GM13977 (cell line): Measurements from ENCODE around the gene AIF1L.

Source experiments
- DNase-seq: peaks from one replicate; pipeline ENCODE4 v3.0.0; 2012; ENCODE audit warnings: low spot score
- in situ Hi-C: fragments of 300-500 bp; cut with MboI; formaldehyde crosslinking; loops from one replicate; pipeline ENCODE4 v1.12.0; 2022; ENCODE audit warnings: low sequenced_read_pairs, low pct_unique_long_range_greater_than_20kb, mixed read lengths, inconsistent platforms; ENCODE audit not compliant: unreplicated experiment
- TF ChIP-seq, protein P1 (sequence below): IDR thresholded peaks from 2 replicates; pipeline ENCODE4 v1.5.1; 2012; ENCODE audit warnings: mild to moderate bottlenecking, control low read depth; ENCODE audit not compliant: insufficient read depth; ENCODE audit errors: extremely low read depth, missing control alignments

The AIF1L gene

DNA sequence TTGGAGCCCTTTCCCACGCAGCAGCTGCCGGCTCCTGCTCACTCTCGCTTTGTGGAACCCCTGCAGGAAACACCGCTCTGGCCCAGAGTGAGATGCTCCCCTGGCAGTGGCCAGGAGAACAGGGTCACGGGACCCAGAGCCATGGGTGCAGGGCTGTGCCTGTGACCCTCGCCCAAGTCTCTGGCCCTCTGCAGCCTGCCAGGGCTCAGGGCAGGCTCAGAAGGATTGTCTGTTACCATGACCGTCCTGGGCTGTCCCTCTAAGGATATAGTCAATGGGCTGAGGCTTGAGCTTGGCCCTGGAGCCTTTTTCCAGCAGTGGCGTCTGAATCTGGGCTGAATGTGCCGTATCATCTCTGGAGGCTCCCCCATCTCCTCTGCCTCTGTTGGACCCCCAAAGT lies 28.7 kb upstream of the AIF1L start:
- DNase-seq: no peak
- in situ Hi-C loops: no loop called here
- TF ChIP-seq, protein P1, sequence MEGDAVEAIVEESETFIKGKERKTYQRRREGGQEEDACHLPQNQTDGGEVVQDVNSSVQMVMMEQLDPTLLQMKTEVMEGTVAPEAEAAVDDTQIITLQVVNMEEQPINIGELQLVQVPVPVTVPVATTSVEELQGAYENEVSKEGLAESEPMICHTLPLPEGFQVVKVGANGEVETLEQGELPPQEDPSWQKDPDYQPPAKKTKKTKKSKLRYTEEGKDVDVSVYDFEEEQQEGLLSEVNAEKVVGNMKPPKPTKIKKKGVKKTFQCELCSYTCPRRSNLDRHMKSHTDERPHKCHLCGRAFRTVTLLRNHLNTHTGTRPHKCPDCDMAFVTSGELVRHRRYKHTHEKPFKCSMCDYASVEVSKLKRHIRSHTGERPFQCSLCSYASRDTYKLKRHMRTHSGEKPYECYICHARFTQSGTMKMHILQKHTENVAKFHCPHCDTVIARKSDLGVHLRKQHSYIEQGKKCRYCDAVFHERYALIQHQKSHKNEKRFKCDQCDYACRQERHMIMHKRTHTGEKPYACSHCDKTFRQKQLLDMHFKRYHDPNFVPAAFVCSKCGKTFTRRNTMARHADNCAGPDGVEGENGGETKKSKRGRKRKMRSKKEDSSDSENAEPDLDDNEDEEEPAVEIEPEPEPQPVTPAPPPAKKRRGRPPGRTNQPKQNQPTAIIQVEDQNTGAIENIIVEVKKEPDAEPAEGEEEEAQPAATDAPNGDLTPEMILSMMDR: no peak

DNA sequence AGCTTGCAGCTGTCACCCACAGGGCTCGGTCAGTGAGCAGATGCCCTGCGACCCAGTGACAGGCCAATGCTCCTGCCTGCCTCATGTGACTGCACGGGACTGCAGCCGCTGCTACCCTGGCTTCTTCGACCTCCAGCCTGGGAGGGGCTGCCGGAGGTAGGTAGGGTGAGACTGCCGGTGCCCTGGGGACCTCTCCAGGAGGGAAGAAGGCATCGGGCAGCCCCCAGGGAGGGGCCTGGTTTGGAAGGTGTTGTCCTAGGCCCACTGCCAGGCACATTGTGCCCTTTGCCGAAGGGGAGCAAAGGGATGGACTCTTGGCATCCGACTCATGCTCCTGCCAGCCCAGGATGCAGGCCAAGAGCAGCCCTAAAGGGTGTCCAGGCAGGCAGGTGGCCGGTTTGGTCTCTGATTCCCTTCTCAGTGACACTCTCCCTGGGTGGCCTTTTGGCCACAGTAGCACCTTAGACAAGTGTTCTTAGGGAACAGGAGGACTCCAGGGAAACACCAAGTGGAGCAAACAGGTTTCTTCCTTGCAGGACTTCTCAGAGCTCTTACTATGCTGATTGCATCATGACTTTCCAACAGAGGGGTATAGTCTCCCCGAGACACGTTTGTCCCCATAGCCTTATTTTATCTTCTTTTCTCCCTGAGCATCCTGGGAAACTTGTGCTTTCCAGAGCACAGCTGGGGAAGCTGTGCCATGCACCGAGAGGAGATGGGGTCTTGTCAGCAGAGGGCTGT lies 28.1 kb upstream of the AIF1L start:
- in situ Hi-C loops: no loop called here
- TF ChIP-seq, protein P1: no peak
- DNase-seq: no peak

DNA sequence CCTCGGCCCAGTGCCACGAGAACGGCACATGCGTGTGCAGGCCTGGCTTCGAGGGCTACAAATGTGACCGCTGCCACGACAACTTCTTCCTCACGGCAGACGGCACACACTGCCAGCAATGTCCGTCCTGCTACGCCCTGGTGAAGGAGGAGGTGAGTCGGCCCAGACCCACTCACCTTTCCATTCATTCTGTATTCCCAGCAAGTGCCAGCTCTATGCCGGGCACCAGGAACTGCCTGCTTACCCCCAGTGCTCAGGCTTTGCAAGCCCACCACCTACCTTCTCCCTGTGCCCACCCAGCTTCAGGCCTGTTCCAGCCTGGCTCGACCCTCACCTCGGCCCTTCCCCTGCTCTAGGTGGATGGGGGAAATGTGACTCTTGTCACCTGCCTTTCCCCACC lies 26.6 kb upstream of the AIF1L start:
- TF ChIP-seq, protein P1: no peak
- DNase-seq: no peak
- in situ Hi-C loops: no loop called here

DNA sequence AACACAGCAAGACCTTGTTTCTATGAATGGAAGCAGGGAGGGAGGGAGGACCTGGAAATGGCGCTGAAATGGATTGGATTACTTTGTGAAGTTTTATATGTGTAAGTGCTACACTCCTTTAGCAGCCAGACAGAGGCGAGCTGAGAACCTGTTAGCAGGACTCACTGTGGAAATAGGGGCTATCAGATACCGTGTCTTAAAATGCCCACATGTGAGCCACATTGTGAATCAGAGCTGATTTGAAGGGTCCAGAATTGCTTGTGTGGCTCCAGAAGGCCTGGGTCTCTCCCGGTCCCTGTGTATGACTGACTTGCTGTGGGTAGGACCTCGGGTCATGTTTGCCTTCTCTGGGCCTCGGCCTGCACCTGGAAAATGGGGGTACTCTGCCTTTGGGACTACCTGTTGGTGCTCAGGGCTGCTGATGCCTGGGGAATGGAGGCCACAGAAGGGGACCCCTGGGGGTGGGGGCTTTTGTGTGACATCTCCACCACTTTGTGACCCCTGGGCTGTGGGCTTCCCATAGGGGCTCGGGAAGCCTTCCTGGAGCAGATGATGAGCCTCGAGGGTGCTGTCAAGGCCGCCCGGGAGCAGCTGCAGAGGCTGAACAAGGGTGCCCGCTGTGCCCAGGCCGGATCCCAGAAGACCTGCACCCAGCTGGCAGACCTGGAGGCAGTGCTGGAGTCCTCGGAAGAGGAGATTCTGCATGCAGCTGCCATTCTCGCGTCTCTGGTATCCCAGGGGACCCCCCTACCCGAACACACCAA lies 24.0 kb upstream of the AIF1L start:
- in situ Hi-C loops: no loop called here
- TF ChIP-seq, protein P1: no peak
- no peak for DNase-seq

DNA sequence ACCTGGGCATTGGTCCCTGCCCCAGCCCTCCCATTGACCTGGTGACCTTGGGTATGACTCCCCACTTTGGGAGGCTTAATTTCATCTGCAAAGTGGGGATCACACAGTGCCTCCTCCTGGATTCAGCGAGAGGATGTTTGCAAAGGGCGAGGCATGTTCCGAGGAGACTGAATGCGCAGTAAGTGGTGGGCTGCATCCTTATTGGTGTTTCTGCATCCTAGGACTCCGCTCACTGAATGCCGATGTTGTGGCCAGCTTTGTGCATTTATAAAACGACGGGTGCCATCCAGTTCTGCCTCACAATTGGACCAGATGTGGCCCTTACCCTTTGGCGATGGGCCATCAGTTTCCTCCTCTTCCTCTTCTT lies 23.5 kb upstream of the AIF1L start:
- in situ Hi-C loops: no loop called here
- no peak for DNase-seq
- TF ChIP-seq, protein P1: no peak

DNA sequence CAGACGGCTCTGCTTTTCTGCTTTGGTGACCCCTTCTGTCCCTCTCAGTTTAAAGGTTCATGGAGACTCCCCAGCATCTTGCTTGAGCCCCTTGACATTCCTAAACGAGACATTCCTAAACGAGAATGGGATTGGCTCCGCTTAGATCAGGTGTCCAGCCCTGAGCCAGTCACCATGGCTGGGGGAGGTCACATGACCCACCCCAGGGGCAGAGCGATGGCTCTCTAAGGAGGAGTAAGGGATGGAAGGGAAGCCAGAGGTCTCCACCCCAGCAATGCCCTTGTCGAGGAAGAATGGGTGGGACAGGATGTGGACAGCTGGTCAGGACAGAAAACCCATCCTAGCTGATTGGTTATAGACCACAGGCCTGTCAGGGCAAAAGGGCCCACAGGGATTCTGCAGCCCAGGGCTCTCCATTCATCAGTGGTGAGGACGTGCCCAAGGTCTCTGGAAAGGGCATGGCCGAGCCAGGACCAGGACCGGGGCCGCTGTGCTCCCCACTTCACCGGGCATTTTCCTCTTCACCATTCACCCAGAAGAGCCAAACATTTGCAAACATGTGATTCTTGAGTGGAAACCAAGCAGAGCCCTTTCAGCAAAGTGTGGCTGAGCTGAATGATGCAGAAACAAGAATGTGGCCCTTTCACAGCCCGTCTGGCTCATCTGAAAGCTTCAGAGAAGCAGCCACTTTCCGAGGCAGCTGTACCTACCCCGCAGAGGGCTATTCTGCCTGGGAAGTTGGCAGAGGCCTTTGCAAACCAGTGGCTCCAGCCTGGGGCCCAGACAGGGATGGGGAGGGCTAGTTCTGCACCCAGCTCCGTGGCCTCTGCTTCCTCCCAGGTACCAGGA lies 19.8 kb upstream of the AIF1L start:
- in situ Hi-C loops: no loop called here
- TF ChIP-seq, protein P1: no peak
- DNase-seq: no peak
